Neural cell (in vitro differentiated cells): Measurements from ENCODE around the gene PRSS50. TPM values are rescaled to one million over a fixed set of nuclear protein-coding genes. Genes with fewer than 3 reads are reported as not detected.

ENCODE experiments used
- H2AFZ ChIP-seq: fragments of 200-600, 300-800 bp; sonication (generic), shearing (Covaris generic); 2 replicates; pipeline ENCODE4 v1.6.0; 2014; ENCODE audit warnings: low read depth, mild to moderate bottlenecking, antibody characterized with exemption, low read length, moderate library complexity
- H3F3A ChIP-seq: fragments of 200-600 bp; shearing (Covaris generic); 2 replicates; pipeline ENCODE4 v1.6.1; 2016; ENCODE audit warnings: mild to moderate bottlenecking, moderate library complexity, mixed read lengths, antibody characterized with exemption, low read length; ENCODE audit not compliant: insufficient read depth, poor library complexity, severe bottlenecking
- H3K27ac ChIP-seq: fragments of 200-600, 300-800 bp; sonication (generic), shearing (Covaris generic); 2 replicates; pipeline ENCODE4 v1.5.1; 2014; ENCODE audit warnings: mild to moderate bottlenecking, low read length, moderate library complexity
- H3K27me3 ChIP-seq: fragments of 300-800, 200-600 bp; sonication (generic), shearing (Covaris generic); 2 replicates; pipeline ENCODE4 v1.6.0; 2014; ENCODE audit warnings: mild to moderate bottlenecking, low read depth, low read length, moderate library complexity; ENCODE audit not compliant: insufficient read depth
- H3K36me3 ChIP-seq: fragments of 300-800, 200-600 bp; sonication (generic), shearing (Covaris generic); 2 replicates; pipeline ENCODE4 v1.5.1; 2014; ENCODE audit warnings: mild to moderate bottlenecking, antibody characterized with exemption, low read length, moderate library complexity; ENCODE audit not compliant: insufficient read depth
- H3K4me2 ChIP-seq: fragments of 300-800, 200-600 bp; sonication (generic), shearing (Covaris generic); 2 replicates; pipeline ENCODE4 v1.6.0; 2014; ENCODE audit warnings: mild to moderate bottlenecking, low read length
- H3K4me3 ChIP-seq: fragments of 300-800, 200-600 bp; sonication (generic), shearing (Covaris generic); 2 replicates; pipeline ENCODE4 v1.5.1; 2014; ENCODE audit warnings: mild to moderate bottlenecking, low read length, moderate library complexity
- H3K79me2 ChIP-seq: fragments of 200-600 bp; shearing (Covaris generic); replicated peaks from 2 replicates; pipeline ENCODE4 v1.6.0; 2014; ENCODE audit warnings: mild to moderate bottlenecking, low read length, moderate library complexity; ENCODE audit not compliant: insufficient read depth
- H3K9ac ChIP-seq: fragments of 300-800, 200-600 bp; sonication (generic), shearing (Covaris generic); 2 replicates; pipeline ENCODE4 v1.6.1; 2016; ENCODE audit warnings: mild to moderate bottlenecking, low read length, mixed read lengths
- H3K9me2 ChIP-seq: fragments of 200-600 bp; shearing (Covaris generic); 2 replicates; pipeline ENCODE4 v1.6.1; 2016; ENCODE audit warnings: mild to moderate bottlenecking, low read length, mixed read lengths; ENCODE audit not compliant: insufficient read depth
- H3K9me3 ChIP-seq: fragments of 200-600, 300-800 bp; sonication (generic), shearing (Covaris generic); 2 replicates; pipeline ENCODE4 v1.6.1; 2016; ENCODE audit warnings: mild to moderate bottlenecking, mixed run types, low read length, moderate library complexity, mixed read lengths
- H4K20me1 ChIP-seq: fragments of 200-600 bp; shearing (Covaris generic); 2 replicates; pipeline ENCODE4 v1.6.1; 2016; ENCODE audit warnings: mild to moderate bottlenecking, mixed run types; ENCODE audit not compliant: insufficient read depth
- EP300 ChIP-seq: fragments of 450-650 bp; conservative IDR thresholded peaks from 2 replicates; pipeline ENCODE4 v1.6.1; 2014; ENCODE audit warnings: antibody characterized with exemption, mild to moderate bottlenecking, moderate library complexity; ENCODE audit not compliant: poor library complexity, severe bottlenecking
- EZH2 ChIP-seq: fragments of 200-600, 300-800 bp; shearing (Covaris generic), sonication (generic); IDR thresholded peaks from 2 replicates; pipeline ENCODE4 v1.6.1; 2014; ENCODE audit warnings: antibody characterized with exemption, low read length, borderline replicate concordance, mild to moderate bottlenecking; ENCODE audit not compliant: insufficient read depth, poor library complexity, severe bottlenecking
- MXI1 ChIP-seq: fragments of 450-650 bp; conservative IDR thresholded peaks from 2 replicates; pipeline ENCODE4 v1.6.1; 2014; ENCODE audit warnings: antibody characterized with exemption, mild to moderate bottlenecking; ENCODE audit not compliant: poor library complexity, severe bottlenecking
- POLR2AphosphoS5 ChIP-seq: IDR thresholded peaks from 2 replicates; pipeline ENCODE4 v1.6.1; 2012
- RAD21 ChIP-seq: fragments of 450-650 bp; conservative IDR thresholded peaks from 2 replicates; pipeline ENCODE4 v1.6.1; 2014; ENCODE audit warnings: antibody characterized with exemption, mild to moderate bottlenecking, moderate library complexity
- SMC3 ChIP-seq: fragments of 450-650 bp; conservative IDR thresholded peaks from 2 replicates; pipeline ENCODE4 v1.6.1; 2014; ENCODE audit warnings: antibody characterized with exemption, mild to moderate bottlenecking, moderate library complexity; ENCODE audit not compliant: poor library complexity
- TAF1 ChIP-seq: IDR thresholded peaks from 2 replicates; pipeline ENCODE4 v1.6.1; 2012; ENCODE audit warnings: low read depth
- polyA plus RNA-seq: library from polyadenylated mRNA; depleted of rRNA; stranded (reverse); fragments of >200 nt; gene quantifications from 2 replicates; pipeline ENCODE4 v1.2.3, GENCODE V29; 2014
- TF ChIP-seq, protein P1 (sequence below): IDR thresholded peaks from 2 replicates; pipeline ENCODE4 v1.6.1; 2012; ENCODE audit warnings: borderline replicate concordance
- TF ChIP-seq, protein P2 (sequence below): fragments of 450-650 bp; IDR thresholded peaks from 2 replicates; pipeline ENCODE4 v1.5.1; 2014; ENCODE audit warnings: antibody characterized with exemption, mild to moderate bottlenecking, moderate library complexity; ENCODE audit not compliant: poor library complexity, severe bottlenecking

PRSS50 gene
- polyA plus RNA-seq, 1 donor from 2014 or later: not detected

DNA sequence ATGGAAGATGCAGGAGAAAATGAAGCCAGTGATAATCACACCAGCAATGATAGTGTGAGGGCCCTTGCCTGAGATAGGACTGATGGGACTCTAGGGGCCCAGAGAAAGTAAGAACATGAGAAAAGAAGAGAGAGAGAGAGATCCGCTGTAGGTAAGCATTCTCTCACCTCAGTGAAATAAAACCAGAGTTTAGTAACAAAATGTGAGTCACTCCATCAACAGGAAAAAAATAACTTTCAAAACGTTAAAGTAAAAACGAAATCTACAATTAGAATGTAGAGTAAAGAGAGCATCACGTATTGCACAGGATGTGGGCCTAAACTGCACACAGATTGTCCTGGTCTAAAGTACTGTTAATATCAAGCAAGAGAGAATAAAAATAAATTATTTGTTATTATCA lies 6.8 kb upstream of the PRSS50 start:
- Histone ChIP-seq H3K27ac (no peak overlapping the region), H3K36me3 (no peaks in the 10 kb centered on the region)

DNA sequence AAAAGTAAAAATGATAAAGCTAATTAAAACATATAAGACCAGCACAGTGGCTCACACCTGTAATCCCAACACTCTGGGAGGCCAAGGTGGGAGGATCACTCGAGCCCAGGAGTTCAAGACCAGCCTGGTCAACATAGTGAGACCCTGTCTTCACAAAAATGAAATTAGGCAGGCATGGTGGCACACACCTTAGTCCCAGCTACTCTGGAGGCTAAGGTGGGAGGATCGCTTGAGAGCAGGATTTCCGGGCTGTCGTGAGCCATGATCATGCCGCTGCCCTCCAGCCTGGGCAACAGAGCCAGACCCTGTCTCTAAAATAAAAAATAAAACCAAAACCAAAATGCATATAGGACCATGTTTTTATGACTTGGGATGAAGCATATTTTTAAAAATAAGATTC lies 4.8 kb upstream of the PRSS50 start:
- no peak overlapping the region for H3K9ac ChIP-seq
- H3K9me3 ChIP-seq: no peaks in the 10 kb centered on the region
- no peak overlapping the region for H3K4me3 ChIP-seq
- H3K4me2 ChIP-seq: no peak overlapping the region
- no peak overlapping the region for H2AFZ ChIP-seq
- H4K20me1 ChIP-seq: no peaks in the 10 kb centered on the region
- no peaks in the 10 kb centered on the region for H3K79me2 ChIP-seq
- no peak overlapping the region for H3K27ac ChIP-seq
- no peaks in the 10 kb centered on the region for H3K36me3 ChIP-seq
- no peaks in the 10 kb centered on the region for H3K9me2 ChIP-seq
- no peaks in the 10 kb centered on the region for H3K27me3 ChIP-seq
- TF ChIP-seq POLR2AphosphoS5: no peak
- no peak for TF ChIP-seq RAD21
- TF ChIP-seq TAF1: no peak
- TF ChIP-seq, protein P1, sequence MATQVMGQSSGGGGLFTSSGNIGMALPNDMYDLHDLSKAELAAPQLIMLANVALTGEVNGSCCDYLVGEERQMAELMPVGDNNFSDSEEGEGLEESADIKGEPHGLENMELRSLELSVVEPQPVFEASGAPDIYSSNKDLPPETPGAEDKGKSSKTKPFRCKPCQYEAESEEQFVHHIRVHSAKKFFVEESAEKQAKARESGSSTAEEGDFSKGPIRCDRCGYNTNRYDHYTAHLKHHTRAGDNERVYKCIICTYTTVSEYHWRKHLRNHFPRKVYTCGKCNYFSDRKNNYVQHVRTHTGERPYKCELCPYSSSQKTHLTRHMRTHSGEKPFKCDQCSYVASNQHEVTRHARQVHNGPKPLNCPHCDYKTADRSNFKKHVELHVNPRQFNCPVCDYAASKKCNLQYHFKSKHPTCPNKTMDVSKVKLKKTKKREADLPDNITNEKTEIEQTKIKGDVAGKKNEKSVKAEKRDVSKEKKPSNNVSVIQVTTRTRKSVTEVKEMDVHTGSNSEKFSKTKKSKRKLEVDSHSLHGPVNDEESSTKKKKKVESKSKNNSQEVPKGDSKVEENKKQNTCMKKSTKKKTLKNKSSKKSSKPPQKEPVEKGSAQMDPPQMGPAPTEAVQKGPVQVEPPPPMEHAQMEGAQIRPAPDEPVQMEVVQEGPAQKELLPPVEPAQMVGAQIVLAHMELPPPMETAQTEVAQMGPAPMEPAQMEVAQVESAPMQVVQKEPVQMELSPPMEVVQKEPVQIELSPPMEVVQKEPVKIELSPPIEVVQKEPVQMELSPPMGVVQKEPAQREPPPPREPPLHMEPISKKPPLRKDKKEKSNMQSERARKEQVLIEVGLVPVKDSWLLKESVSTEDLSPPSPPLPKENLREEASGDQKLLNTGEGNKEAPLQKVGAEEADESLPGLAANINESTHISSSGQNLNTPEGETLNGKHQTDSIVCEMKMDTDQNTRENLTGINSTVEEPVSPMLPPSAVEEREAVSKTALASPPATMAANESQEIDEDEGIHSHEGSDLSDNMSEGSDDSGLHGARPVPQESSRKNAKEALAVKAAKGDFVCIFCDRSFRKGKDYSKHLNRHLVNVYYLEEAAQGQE: no peak
- no peak for TF ChIP-seq MXI1
- TF ChIP-seq, protein P2, sequence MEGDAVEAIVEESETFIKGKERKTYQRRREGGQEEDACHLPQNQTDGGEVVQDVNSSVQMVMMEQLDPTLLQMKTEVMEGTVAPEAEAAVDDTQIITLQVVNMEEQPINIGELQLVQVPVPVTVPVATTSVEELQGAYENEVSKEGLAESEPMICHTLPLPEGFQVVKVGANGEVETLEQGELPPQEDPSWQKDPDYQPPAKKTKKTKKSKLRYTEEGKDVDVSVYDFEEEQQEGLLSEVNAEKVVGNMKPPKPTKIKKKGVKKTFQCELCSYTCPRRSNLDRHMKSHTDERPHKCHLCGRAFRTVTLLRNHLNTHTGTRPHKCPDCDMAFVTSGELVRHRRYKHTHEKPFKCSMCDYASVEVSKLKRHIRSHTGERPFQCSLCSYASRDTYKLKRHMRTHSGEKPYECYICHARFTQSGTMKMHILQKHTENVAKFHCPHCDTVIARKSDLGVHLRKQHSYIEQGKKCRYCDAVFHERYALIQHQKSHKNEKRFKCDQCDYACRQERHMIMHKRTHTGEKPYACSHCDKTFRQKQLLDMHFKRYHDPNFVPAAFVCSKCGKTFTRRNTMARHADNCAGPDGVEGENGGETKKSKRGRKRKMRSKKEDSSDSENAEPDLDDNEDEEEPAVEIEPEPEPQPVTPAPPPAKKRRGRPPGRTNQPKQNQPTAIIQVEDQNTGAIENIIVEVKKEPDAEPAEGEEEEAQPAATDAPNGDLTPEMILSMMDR: no peak
- no peak for TF ChIP-seq EZH2
- TF ChIP-seq EP300: no peak
- no peak for TF ChIP-seq SMC3
- no peaks in the 10 kb centered on the region for H3F3A ChIP-seq

More for the DNA sequence above, 6.8 kb upstream of the PRSS50 start:
- Histone ChIP-seq H3K9me2 (no peaks in the 10 kb centered on the region), H3K27me3 (no peaks in the 10 kb centered on the region), H3K4me3 (no peak overlapping the region), H3K9me3 (no peaks in the 10 kb centered on the region), H3K4me2 (no peak overlapping the region), H3K9ac (no peak overlapping the region), H2AFZ (no peak overlapping the region), H3K79me2 (no peaks in the 10 kb centered on the region), H4K20me1 (no peaks in the 10 kb centered on the region), H3F3A (no peaks in the 10 kb centered on the region)
- no peak for TF ChIP-seq POLR2AphosphoS5
- TF ChIP-seq, protein P1: no peak
- TF ChIP-seq, protein P2: no peak
- TF ChIP-seq SMC3: no peak
- TF ChIP-seq TAF1: no peak
- no peak for TF ChIP-seq EZH2
- TF ChIP-seq RAD21: no peak
- no peak for TF ChIP-seq EP300
- no peak for TF ChIP-seq MXI1
